Measurements from ENCODE around the gene C11orf71. TPM values are rescaled to one million over a fixed set of nuclear protein-coding genes. Genes with fewer than 3 reads are reported as not detected.
A peak's percentile ranks its signal among the peaks of the same experiment; 100 is the strongest.

C11orf71 gene
- total and polyA plus RNA-seq, 12 donors = 3.7 to 14.4 (median 10.7) TPM

GRCh38 chr11:114447892-114448291, 47.6 kb upstream of the C11orf71 start:
- H3K4me3 ChIP-seq = no peak overlapping the region
- 64 to 67% methylated on average over 3 of the region's 3 CpGs for WGBS, 2 donors
- DNase-seq (no peak), ATAC-seq (no peak)
- intact Hi-C loops (cut with DNase I) = no loop called here
- no peak for TF ChIP-seq CTCF (IDR thresholded peaks at IDR 0.05)
- H3K4me1 ChIP-seq = peaks cover 0 to 44% (median 11%) of the 10 kb centered on the region in 9 donors
- H3K27ac ChIP-seq = peak overlapping the region in 1 of 10 donors; percentile 50
- peaks cover 0 to 92% (median 19%) of the 10 kb centered on the region in 9 donors for H3K36me3 ChIP-seq
- no peaks in the 10 kb centered on the region for H3K27me3 ChIP-seq
- H3K9me3 ChIP-seq = no peaks in the 10 kb centered on the region

DNA sequence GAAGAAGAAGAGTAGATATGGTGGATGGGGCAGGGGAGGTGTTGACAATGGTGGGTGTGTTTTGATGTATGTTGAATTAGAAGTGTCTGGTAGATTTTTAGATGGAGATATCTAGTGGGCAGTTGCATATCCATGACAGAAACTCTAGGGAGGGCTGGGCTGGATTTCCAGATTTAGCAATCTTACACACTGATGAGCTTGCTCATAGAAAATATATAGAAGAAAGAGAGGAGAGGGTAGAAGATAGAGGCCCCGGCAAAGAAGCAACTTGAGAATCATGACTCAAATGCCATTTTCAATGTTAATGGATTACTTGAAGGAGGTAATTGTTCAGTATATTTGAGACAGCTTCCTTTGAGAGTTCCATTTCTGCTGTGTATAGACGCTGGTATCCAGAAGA, 47.1 kb upstream of the C11orf71 start:
- 80 to 87% methylated on average over 2 of the region's 2 CpGs for WGBS, 2 donors

DNA sequence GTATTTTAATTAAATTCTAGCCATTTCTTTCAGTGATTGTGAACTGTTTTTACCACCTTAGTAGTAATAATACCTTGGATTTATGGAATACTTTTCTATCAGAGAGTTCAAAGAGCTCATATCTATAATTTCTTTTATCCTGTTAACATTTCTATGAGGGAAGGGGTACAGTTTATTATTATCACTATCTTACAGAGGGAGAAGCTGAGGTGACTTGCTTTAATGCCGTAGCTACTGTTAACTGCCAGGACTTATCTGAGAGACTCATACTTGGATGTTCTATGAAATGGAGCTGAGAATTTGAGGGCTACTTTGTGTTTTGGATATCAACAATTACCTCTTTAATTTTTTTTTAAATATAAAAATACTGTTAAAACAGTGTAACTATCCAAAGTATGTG, 42.2 kb upstream of the C11orf71 start:
- H3K27me3 ChIP-seq = no peaks in the 10 kb centered on the region
- no peak for ATAC-seq
- peaks cover 4 to 54% (median 32%) of the 10 kb centered on the region in 9 donors for H3K4me1 ChIP-seq
- no peaks in the 10 kb centered on the region for H3K9me3 ChIP-seq
- H3K27ac ChIP-seq = no peak overlapping the region
- H3K36me3 ChIP-seq = peaks cover 0 to 43% (median 0%) of the 10 kb centered on the region in 9 donors
- intact Hi-C loops (cut with DNase I) = loop anchor here in 3 of 10 donors (5.0 kb wide), 1 partner anchor 40 kb away; the partner anchor contains the start of genes C11orf71 (in 3 of the 3) and RBM7 (in 3 of the 3)
- H3K4me3 ChIP-seq = no peak overlapping the region
- no peak for TF ChIP-seq CTCF (IDR thresholded peaks at IDR 0.05)
- WGBS, 2 donors = 48 to 66% methylated on average over 1 of the region's 1 CpG
- no peak for DNase-seq

More for the DNA sequence above, 47.1 kb upstream of the C11orf71 start:
- peaks cover 0 to 87% (median 19%) of the 10 kb centered on the region in 9 donors for H3K36me3 ChIP-seq
- intact Hi-C loops (cut with DNase I) = no loop called here
- H3K27me3 ChIP-seq = no peaks in the 10 kb centered on the region
- DNase-seq (no peak), ATAC-seq (no peak)
- H3K9me3 ChIP-seq = no peaks in the 10 kb centered on the region
- peak overlapping the region in 1 of 10 donors; percentile 50 for H3K27ac ChIP-seq
- H3K4me1 ChIP-seq = peaks cover 0 to 45% (median 11%) of the 10 kb centered on the region in 9 donors
- no peak overlapping the region for H3K4me3 ChIP-seq
- TF ChIP-seq CTCF (IDR thresholded peaks at IDR 0.05) = no peak

GRCh38 chr11:114441921-114442320, 41.6 kb upstream of the C11orf71 start:
- Histone ChIP-seq H3K36me3 (peaks cover 0 to 43% (median 0%) of the 10 kb centered on the region in 9 donors), H3K4me1 (peaks cover 4 to 51% (median 32%) of the 10 kb centered on the region in 9 donors), H3K27me3 (no peaks in the 10 kb centered on the region), H3K9me3 (no peaks in the 10 kb centered on the region), H3K4me3 (no peak overlapping the region), H3K27ac (peak overlapping the region in 1 of 10 donors; percentile 90)
- no peak for TF ChIP-seq CTCF (IDR thresholded peaks at IDR 0.05)
- intact Hi-C loops (cut with DNase I) = loop anchor here in 3 of 10 donors (5.0 kb wide), 1 partner anchor 40 kb away; the partner anchor contains the start of genes C11orf71 (in 3 of the 3) and RBM7 (in 3 of the 3)
- WGBS, 2 donors = 74 to 83% methylated on average over 2 of the region's 2 CpGs
- ATAC-seq (no peak), DNase-seq (no peak)

Measured in heart right ventricle (tissue), 16 donors.